ENCODE measurements around the gene LTN1. TPM values are rescaled to one million over a fixed set of nuclear protein-coding genes. Genes with fewer than 3 reads are reported as not detected.

LTN1 gene
- total and polyA plus RNA-seq, 2 of the 13 experiments (the other 11 are each of a cell fraction or from before 2014, with no cell fraction given), result 6.7 to 24.6 TPM

DNA sequence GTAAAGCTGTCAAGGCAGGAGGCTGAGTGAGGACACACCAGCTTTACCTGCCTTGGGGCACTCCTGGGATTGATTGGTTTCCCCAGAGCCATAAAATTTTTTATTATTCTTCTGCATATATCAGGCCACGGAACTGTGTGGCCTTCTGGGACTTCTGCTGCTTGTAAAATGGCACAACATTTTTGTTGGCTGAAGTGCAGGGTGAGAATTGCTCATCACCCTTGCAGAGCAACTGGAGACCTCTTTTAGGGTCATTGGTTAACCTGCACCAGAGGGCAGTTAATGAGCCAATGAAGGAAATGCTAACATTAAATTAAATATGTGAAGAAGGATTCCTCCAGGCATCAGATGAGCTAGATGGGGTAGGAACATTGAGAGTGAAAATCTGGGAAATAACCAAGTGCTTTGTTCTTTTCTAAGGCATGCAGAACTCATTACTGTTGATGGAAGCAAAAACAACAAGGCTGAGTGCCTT is 87.7 kb downstream of the LTN1 start:
- 0% methylated on average over 1 of the region's 1 CpG for WGBS (ENCODE audit: low lambda C conversion rate)
- Histone ChIP-seq H3K4me2 (ENCODE audit: low read depth, low read length) (no peak overlapping the region), H3K9ac (ENCODE audit: insufficient read depth, low read depth, low read length) (no peak overlapping the region), H3K4me1 (ENCODE audit: insufficient read depth, low read length) (no peaks in the 10 kb centered on the region), H3K9me3 (ENCODE audit: low read length) (no peaks in the 10 kb centered on the region), H3K36me3 (replicated peaks in 1 of 2; ENCODE audit: control insufficient read depth in 1 of 2, insufficient read depth in 2 of 2, low read length in 2 of 2) (no peaks in the 10 kb centered on the region), H3K27ac (ENCODE audit: extremely low read length, insufficient read depth, low read length) (no peak overlapping the region), H3K4me3 (replicated peaks in 1 of 3; ENCODE audit: insufficient read depth in 1 of 3, low read depth in 2 of 3, low read length in 3 of 3) (no peak overlapping the region), H3K79me2 (ENCODE audit: insufficient read depth, low read length) (no peaks in the 10 kb centered on the region), H3K27me3 (ENCODE audit: control insufficient read depth in 1 of 2, insufficient read depth in 2 of 2, low read length in 2 of 2) (no peaks in the 10 kb centered on the region), H4K20me1 (ENCODE audit: insufficient read depth, low read length) (no peaks in the 10 kb centered on the region), H2AFZ (ENCODE audit: low read length) (no peak overlapping the region)
- ATAC-seq (no peak), FAIRE-seq (no peak), DNase-seq (ENCODE audit: low spot score) (no peak)
- BruUV-seq (replicated peaks), result no TSS peak
- intact Hi-C loops (cut with micrococcal nuclease; ENCODE audit: unreplicated experiment) (no loop called here), in situ Hi-C loops (cut with HindIII; ENCODE audit: extremely low pct_ligation_motif_present, low pct_unique_long_range_greater_than_20kb) (no loop called here)
- no peak for TF ChIP-seq HHEX (CRISPR knock-in tag; IDR thresholded peaks at IDR 0.05)
- no peak for TF ChIP-seq ZNF737 (CRISPR knock-in tag; IDR thresholded peaks at IDR 0.05; ENCODE audit: borderline replicate concordance)
- no peak for TF ChIP-seq MIXL1 (CRISPR knock-in tag; IDR thresholded peaks at IDR 0.05)
- no peak for TF ChIP-seq REL (CRISPR knock-in tag; conservative IDR thresholded peaks at IDR 0.05)
- no peak for TF ChIP-seq ZIK1 (CRISPR knock-in tag; IDR thresholded peaks at IDR 0.05; ENCODE audit: borderline replicate concordance, low read depth)
- no peak for TF ChIP-seq MYC (CRISPR knock-in tag; IDR thresholded peaks at IDR 0.05; ENCODE audit: borderline replicate concordance)
- no peak for TF ChIP-seq ZZZ3 (CRISPR knock-in tag; IDR thresholded peaks at IDR 0.05; ENCODE audit: borderline replicate concordance)
- TF ChIP-seq MIER3 (CRISPR knock-in tag; IDR thresholded peaks at IDR 0.05; ENCODE audit: borderline replicate concordance), result no peak
- TF ChIP-seq ZNF136 (CRISPR knock-in tag; IDR thresholded peaks at IDR 0.05; ENCODE audit: low read depth), result no peak
- TF ChIP-seq AGO1 (IDR thresholded peaks at IDR 0.05; ENCODE audit: low read depth, low read length, poor library complexity, severe bottlenecking), result no peak
- TF ChIP-seq, protein P1, sequence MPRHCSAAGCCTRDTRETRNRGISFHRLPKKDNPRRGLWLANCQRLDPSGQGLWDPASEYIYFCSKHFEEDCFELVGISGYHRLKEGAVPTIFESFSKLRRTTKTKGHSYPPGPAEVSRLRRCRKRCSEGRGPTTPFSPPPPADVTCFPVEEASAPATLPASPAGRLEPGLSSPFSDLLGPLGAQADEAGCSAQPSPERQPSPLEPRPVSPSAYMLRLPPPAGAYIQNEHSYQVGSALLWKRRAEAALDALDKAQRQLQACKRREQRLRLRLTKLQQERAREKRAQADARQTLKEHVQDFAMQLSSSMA (CRISPR knock-in tag; IDR thresholded peaks at IDR 0.05), result no peak
- TF ChIP-seq ZSCAN20 (CRISPR knock-in tag; IDR thresholded peaks at IDR 0.05; ENCODE audit: borderline replicate concordance), result no peak
- no peak for TF ChIP-seq ZNF124 (CRISPR knock-in tag; IDR thresholded peaks at IDR 0.05)
- no peak for TF ChIP-seq POLR2AphosphoS5 (IDR thresholded peaks at IDR 0.05; ENCODE audit: low read depth, low read length)
- no peak for TF ChIP-seq ATRX (CRISPR knock-in tag; IDR thresholded peaks at IDR 0.05; ENCODE audit: borderline replicate concordance)
- no peak for TF ChIP-seq ZHX1 (CRISPR knock-in tag; IDR thresholded peaks at IDR 0.05; ENCODE audit: low read depth)
- no peak for TF ChIP-seq ZNF816 (CRISPR knock-in tag; IDR thresholded peaks at IDR 0.05; ENCODE audit: borderline replicate concordance)
- TF ChIP-seq, protein P2, sequence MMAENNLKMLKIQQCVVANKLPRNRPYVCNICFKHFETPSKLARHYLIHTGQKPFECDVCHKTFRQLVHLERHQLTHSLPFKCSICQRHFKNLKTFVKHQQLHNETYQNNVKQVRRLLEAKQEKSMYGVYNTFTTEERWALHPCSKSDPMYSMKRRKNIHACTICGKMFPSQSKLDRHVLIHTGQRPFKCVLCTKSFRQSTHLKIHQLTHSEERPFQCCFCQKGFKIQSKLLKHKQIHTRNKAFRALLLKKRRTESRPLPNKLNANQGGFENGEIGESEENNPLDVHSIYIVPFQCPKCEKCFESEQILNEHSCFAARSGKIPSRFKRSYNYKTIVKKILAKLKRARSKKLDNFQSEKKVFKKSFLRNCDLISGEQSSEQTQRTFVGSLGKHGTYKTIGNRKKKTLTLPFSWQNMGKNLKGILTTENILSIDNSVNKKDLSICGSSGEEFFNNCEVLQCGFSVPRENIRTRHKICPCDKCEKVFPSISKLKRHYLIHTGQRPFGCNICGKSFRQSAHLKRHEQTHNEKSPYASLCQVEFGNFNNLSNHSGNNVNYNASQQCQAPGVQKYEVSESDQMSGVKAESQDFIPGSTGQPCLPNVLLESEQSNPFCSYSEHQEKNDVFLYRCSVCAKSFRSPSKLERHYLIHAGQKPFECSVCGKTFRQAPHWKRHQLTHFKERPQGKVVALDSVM (CRISPR knock-in tag; IDR thresholded peaks at IDR 0.05), result no peak
- no peak for TF ChIP-seq ZFP1 (CRISPR knock-in tag; IDR thresholded peaks at IDR 0.05)
- ChIA-PET POLR2A (no interaction called here), CTCF (ENCODE audit: low intra/inter-chr PET ratio, low total read pairs) (no interaction called here)

Measured in HepG2 (cell line).